ENCODE measurements around the gene ACSF3.
"Not testable (repeated sequence)": the region's sequence is repeated elsewhere in the genome, so short reads cannot be mapped to it uniquely, and the experiment has no call there.

The ACSF3 gene

GRCh38 chr16:89071686-89072547 is 21.7 kb upstream of the ACSF3 start:
- Histone ChIP-seq H2AFZ (no peak overlapping the region), H3K36me3 (ENCODE audit: control insufficient read depth, insufficient read depth, low read length) (no peaks in the 10 kb centered on the region), H3K4me2 (ENCODE audit: low read length) (no peak overlapping the region), H3K4me1 (no peaks in the 10 kb centered on the region), H3K79me2 (no peaks in the 10 kb centered on the region), H3K27ac (no peak overlapping the region), H3K27me3 (ENCODE audit: control insufficient read depth, insufficient read depth, low read length) (no peaks in the 10 kb centered on the region), H3K9me3 (ENCODE audit: control insufficient read depth, low read length) (no peaks in the 10 kb centered on the region), H3K9ac (no peak overlapping the region), H3K4me3 (ENCODE audit: low read depth, low read length) (no peak overlapping the region)
- no peak for TF ChIP-seq CTCF (IDR thresholded peaks at IDR 0.05)

- H3K27ac ChIP-seq: no peak overlapping the region
- no peak overlapping the region for H2AFZ ChIP-seq
- TF ChIP-seq CTCF (IDR thresholded peaks at IDR 0.05): no peak
- no peak overlapping the region for H3K4me2 ChIP-seq (ENCODE audit: low read length)
- no peaks in the 10 kb centered on the region for H3K4me1 ChIP-seq
- no peaks in the 10 kb centered on the region for H3K27me3 ChIP-seq (ENCODE audit: control insufficient read depth, insufficient read depth, low read length)
- H3K9me3 ChIP-seq (ENCODE audit: control insufficient read depth, low read length): no peaks in the 10 kb centered on the region
- no peak overlapping the region for H3K4me3 ChIP-seq (ENCODE audit: low read depth, low read length)
- H3K36me3 ChIP-seq (ENCODE audit: control insufficient read depth, insufficient read depth, low read length): no peaks in the 10 kb centered on the region
- H3K79me2 ChIP-seq: no peaks in the 10 kb centered on the region
- no peak overlapping the region for H3K9ac ChIP-seq
Measured at GRCh38 chr16:89072548-89073130, 21.0 kb upstream of the ACSF3 start.

- Histone ChIP-seq H3K79me2 (no peaks in the 10 kb centered on the region), H3K4me2 (ENCODE audit: low read length) (no peak overlapping the region), H3K27ac (no peak overlapping the region), H3K4me1 (no peaks in the 10 kb centered on the region), H3K9ac (no peak overlapping the region), H3K9me3 (ENCODE audit: control insufficient read depth, low read length) (no peaks in the 10 kb centered on the region), H3K4me3 (ENCODE audit: low read depth, low read length) (no peak overlapping the region), H2AFZ (no peak overlapping the region), H3K27me3 (ENCODE audit: control insufficient read depth, insufficient read depth, low read length) (no peaks in the 10 kb centered on the region), H3K36me3 (ENCODE audit: control insufficient read depth, insufficient read depth, low read length) (no peaks in the 10 kb centered on the region)
- no peak for TF ChIP-seq CTCF (IDR thresholded peaks at IDR 0.05)
Measured at GRCh38 chr16:89073346-89074071, 20.1 kb upstream of the ACSF3 start.

GRCh38 chr16:89074072-89074674 is 19.5 kb upstream of the ACSF3 start:
- not testable (repeated sequence) for H3K9me3 ChIP-seq (ENCODE audit: control insufficient read depth, low read length); H3K27ac ChIP-seq; H3K4me3 ChIP-seq (ENCODE audit: low read depth, low read length); H3K27me3 ChIP-seq (ENCODE audit: control insufficient read depth, insufficient read depth, low read length); H3K9ac ChIP-seq; H3K36me3 ChIP-seq (ENCODE audit: control insufficient read depth, insufficient read depth, low read length); H2AFZ ChIP-seq; H3K4me1 ChIP-seq; H3K4me2 ChIP-seq (ENCODE audit: low read length); H3K79me2 ChIP-seq

All from parathyroid adenoma (tissue), 2 donors.